NCI-H2081 treated with DMSO at 0.1 percent for 48 hours (cell line): ENCODE measurements around the gene FTSJ1.
"Not testable (repeated sequence)": the region's sequence is repeated elsewhere in the genome, so short reads cannot be mapped to it uniquely, and the experiment has no call there.

ENCODE experiments used
- DNase-seq: peaks from one replicate; lab custom pipeline; 2025; lab: John Stamatoyannopoulos, UW

Gene FTSJ1, protein sequence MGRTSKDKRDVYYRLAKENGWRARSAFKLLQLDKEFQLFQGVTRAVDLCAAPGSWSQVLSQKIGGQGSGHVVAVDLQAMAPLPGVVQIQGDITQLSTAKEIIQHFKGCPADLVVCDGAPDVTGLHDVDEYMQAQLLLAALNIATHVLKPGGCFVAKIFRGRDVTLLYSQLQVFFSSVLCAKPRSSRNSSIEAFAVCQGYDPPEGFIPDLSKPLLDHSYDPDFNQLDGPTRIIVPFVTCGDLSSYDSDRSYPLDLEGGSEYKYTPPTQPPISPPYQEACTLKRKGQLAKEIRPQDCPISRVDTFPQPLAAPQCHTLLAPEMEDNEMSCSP

DNA sequence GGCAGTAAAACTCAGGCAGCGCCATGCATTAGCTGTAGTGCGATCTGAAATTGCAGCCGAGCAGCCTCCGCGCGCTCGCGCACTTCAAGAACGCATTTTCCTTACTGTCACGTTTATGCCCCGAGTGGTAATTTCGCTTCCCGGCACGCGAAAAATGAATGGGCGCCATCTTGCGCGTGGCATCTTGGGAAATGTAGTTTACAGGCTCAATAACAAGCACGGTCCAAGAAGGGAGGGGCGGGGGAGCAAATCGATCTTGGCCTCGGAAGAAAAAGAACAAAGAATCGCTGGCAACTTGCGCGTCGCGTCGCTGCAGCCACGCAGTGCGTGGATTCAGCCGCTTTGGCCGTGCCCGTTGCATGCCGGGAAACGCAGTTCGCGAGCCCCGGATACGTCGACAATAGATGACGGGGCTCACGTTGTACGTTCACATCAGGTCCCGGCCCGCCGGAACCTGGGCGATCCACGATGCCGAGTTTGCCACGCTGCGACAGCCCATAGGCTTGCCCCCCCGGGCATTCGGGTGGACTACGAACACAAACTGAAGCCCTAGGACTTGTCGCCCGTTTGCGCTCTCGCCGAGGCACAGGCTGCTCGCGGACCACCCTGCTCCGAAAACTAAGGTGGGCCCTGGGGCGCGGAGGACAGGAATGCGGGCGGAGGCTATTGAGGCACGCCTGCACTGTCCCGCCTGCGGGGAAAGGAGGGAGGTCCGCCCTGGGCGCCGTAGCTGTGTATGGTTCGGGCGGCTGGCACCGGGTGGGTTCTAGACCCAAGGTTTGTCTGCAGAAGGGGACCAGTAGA lies at the start of gene FTSJ1:
FTSJ1 (plus strand) TSS at position 426 of the 804 bp plus-strand sequence. CDS start 1,849 bp downstream, outside the sequence.
- DNase-seq = peak; percentile 65

DNA sequence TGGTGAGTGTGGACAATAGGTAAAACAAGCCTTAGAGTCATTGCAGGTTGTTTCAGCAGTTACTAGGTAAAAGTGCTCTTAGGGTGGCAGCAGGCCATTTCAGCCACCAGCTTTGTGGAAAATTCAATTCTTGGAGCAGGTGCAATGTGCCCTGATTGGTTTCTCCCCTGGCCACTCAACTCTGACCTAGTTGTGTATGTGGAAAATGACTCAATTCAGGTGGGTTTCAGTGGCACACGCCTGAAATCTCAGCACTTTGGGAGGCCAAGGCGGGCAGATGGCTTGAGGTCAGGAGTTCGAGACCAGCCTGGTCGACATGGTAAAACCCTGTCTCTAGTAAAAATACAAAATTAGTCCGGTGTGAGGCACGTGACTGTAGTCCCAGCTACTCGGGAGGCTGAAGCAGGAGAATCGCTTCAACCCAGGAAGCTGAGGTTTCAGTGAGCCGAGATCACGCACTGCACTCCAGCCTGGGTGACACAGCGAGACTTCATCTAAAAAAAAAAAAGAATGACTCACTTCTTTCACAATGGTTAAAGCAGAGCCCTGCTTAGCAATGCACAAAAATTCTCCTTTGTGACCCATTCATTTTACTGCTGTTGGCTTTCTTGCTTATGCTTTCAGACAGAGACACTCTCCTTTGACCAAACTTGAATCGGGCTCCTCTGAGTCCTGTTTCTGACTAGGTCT lies 48.8 kb upstream of the FTSJ1 start:
- not testable (repeated sequence) for DNase-seq

DNA sequence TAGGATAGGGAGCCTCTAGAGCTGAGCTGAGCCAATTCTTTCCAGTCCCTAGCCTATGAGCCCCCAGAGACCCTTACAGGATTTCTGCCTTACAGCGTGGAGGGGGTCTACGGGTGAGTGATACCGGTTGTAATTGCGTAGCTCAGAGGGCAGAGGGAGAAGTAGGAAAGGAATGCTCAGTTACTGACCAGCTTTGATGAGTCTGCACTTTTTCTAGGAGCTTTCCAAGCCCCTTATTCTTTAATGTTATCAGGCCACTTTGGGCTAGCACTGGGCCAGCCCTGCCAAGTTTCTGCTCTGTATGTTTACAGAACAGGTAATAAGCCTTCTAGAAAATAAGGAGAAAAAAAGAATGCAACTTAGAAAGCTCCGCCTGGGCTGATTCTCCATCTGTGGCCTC lies 46.4 kb upstream of the FTSJ1 start:
- DNase-seq = not testable (repeated sequence)

DNA sequence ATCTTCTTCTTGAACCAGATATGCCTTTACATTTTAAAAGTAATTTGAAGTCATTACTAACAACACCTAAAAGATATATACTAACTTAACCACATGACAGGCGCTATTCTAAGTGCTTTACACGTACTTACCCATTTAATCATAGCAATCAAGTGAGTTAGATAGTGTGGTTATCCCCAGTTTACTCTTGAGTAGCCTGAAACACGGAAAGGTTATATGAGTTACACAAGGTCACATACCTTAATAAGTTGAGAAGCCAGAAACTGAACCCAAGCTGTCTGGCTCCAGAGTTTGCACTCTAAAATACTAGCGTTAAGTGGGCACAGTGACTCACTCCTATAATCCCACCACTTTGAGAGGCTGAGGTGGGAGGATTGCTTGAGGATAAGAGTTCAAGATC lies 45.8 kb upstream of the FTSJ1 start:
- DNase-seq = not testable (repeated sequence)

DNA sequence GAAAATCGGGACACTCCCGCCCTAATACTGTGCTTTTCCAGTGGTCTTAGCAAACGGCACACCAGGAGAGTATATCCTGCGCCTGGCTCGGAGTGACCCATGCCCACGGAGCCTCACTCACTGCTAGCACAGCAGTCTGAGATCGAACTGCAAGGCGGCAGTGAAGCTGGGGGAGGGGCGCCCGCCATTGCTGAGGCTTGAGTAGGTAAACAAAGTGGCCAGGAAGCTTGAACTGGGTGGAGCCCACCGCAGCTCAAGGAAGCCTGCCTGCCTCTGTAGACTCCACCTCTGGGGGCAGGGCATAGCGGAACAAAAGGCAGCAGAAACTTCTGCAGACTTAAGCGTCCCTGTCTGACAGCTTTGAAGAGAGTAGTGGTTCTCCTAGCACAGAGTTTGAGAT lies 42.3 kb upstream of the FTSJ1 start:
- DNase-seq = not testable (repeated sequence)

DNA sequence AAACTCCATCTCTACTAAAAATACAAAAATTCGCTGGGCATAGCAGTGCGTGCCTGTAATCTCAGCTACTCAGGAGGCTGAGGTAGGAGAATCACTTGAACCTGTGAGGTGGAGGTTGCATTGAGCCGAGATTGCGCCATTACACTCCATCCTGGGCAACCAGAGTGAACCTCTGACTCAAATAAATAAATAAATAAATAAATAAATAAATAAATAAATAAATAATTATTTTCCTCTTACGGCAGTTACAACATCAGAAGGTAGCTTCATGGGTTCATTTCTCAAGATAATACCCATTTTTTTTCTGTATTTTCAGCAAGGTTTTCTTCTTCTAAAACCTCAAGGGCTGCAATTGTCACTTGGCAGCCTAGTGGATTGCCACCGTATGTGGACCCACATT lies 28.8 kb upstream of the FTSJ1 start:
- not testable (repeated sequence) for DNase-seq

DNA sequence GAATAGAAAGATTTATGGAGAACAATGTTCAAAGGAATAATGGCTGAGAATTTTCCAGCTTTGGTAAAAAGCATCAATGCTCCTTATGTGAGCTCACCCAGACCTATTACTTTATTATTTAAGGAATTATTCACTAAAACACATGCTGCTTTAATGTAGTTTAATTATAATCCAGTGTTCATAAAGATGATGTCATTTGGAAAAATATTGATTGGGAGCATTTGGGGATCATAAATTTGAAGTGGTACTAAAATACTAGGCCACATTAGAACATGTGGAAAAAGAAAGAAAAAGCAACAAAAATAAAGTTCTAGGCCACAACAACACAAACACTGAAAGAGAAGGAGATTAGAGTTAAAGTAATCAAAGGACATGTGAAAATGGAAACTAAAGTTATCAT lies 25.9 kb upstream of the FTSJ1 start:
- no peak for DNase-seq

DNA sequence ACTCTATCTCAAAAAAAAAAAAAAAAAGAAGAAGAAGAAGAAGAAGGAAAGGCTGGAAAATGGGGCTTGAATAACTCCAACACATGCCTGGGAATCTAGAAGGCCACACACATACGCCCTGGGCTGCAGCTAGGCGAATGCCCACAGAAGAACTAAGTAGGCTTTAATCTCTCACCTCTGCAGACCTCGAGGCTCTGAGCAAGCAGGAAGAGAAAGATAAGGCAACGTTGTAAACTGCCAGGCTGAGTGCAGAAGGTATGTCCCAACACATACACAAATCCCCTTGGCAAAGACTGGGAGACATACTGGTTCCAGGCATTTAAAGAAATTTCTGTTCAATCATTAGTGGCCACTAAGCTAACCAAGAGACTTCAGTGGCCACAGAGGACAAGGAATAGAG lies 24.3 kb upstream of the FTSJ1 start:
- DNase-seq = no peak

DNA sequence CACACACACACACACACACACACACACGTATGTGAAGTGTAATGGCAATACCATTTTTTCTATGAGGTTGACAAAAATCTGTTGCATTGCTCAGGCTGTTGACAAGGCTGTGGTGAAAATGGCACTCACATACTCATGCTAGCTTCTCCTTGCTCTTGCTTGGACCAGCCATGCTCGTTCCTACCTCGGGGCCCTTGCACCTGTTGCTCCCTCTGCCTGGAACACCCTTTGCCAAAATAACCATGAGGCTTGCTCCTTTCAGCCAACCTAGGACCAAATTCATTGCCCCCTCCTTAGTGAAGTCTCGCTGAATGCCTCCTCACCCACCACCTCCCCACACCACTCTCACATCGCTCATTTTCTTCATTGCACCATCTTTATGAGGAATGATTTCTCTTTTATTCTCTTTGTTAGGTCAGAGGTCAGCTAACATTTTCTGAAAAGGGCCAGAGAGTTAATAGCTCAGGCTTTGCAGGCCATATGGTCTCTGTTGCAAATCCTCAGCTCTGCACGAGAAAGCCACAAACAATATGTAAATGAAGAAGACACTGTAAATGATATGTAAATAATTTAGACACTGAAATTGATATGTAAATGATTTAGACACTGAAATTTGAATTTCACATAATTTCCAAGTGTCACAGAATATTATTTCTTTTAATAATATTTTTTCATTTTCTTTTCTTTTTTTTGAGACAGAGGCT lies 19.2 kb upstream of the FTSJ1 start:
- no peak for DNase-seq

DNA sequence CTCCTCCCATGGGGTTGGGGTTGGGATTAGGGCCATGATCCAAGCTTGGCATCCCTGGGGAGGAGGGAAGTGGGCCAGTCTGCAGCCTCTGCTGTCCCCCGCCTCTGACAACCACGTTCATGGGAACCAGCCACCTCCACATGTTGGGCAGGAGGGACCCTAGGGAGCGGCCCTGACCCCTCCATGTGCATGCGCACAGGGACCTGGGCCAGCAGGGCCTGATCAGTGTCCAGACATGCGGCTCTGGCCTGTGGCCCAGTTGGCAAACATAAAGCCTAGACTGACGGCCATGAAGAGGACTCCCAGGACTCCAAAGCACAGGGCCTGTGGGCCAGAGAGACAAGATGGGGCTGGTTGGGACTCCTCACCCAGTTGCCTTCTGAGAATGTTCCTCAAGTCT lies 17.3 kb upstream of the FTSJ1 start:
- no peak for DNase-seq

DNA sequence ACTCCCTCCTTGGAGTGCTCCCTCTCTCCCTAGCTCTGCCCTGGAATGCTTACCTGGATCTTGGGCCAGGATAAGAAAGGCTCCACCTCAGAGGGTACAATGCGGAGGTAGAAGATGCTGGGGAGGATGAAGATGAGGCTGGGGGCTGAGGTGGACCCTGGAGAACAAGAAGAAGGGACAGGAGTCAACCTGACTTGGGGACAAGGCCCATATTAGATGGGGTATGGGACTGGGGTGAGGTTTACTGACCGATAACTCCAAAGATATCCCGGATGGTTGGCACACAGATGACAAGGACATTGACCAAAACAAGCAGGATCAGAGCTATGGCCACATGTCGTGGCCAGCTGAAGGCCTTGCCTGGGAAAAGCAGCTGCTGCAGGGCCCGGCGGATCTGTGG lies 16.5 kb upstream of the FTSJ1 start:
- DNase-seq = no peak

DNA sequence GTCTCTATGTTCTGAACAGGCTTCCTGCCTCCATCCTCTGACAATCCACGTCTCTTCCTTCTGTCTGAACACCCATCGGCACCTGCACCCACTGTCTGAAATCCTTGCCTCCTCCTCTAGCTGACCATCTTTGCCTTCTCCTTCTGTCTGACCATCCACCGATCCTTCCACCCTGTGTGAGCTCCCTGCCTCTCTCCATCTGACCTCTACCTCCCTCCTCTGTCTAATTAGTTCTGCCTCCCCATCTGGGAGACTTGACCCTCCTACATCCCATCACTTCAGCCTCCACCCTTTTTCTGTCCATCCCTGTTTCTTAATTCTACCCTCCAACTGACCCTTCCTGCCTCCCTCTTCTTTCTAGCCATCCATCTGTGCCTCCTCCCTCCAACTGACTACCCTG lies 16.0 kb upstream of the FTSJ1 start:
- DNase-seq = no peak

DNA sequence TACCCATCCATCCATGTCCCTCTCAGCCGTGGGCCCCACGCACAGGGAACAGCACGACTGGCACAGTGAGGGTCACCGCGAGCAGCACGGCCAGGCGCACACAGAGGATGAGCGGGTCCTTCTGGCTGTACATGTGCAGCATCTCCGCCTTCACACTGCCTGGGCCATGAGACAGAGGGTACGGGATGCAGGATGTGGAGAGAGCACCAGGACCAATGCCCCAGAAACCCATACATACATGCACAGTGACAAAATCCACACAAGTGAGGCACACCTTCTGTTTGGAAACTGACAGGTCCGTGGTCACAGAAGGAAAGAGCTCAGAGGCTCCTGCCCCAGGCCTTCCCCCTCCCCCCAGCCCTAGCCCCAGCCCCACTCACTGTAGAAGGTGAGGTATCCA lies 15.4 kb upstream of the FTSJ1 start:
- no peak for DNase-seq

DNA sequence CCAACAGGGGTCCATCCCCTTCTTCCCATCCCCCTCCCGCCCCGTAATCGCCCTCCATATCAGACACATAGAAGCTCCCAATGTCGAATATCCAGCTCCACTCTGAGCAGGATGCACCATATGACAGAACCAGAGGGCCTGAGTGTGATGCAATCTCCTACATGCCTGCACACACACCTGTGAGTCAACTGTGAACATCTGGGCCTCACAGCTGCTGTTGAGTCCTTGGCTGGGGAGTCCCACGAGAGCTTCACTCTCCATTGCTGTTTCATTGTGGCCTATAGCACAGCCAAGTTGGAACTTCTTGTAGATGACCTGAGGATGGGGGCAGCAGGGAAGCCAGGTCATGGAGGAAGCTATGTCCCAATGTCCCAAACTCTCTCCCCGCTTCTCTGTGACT lies 14.2 kb upstream of the FTSJ1 start:
- DNase-seq = no peak

DNA sequence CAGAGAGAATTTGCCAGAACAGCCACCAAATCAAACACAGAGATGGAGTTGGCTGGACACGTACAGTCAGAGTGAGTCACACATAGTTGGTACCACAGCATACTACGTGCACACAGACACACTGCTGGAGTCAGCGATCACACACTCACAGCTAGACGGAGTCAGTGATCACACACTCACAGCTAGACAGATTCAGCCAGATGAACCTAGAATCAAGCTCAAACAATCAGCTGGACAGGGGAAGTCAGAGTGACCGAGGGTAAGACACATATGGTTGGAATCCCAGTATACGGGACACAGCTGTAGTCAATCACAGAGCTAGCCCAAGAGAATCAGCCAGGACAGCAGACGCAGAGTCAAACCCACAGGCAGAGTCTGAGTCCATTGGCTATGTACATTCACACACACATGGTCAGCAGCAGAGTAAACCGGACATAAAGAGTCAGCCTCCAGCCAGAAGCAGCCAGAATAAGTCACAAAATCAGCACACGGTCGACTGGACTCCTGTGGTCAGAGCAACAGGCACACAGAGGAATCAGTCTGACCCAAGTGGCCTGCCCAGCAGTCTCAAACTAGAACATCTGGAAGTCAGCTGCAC lies 10.6 kb upstream of the FTSJ1 start:
- no peak for DNase-seq

DNA sequence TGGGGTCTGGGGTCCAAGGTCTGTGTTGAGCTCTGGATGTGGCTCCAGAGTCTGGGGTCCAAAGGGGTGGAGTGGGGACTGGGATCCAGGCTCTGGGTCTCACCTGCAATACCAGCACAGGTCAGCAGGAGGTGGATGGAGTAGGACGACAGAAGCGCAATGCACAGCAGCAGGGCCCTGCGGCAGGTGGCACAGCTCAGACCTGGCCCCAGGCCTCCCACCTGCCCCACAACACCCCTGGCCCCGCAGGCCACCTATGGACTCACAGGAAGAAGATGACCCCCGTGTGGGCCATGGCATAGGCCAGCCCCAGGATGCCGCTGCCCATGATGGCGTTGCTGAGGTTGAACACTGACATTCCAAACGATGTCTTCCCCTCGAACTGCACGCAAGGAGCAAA lies 9.3 kb upstream of the FTSJ1 start:
- no peak for DNase-seq

DNA sequence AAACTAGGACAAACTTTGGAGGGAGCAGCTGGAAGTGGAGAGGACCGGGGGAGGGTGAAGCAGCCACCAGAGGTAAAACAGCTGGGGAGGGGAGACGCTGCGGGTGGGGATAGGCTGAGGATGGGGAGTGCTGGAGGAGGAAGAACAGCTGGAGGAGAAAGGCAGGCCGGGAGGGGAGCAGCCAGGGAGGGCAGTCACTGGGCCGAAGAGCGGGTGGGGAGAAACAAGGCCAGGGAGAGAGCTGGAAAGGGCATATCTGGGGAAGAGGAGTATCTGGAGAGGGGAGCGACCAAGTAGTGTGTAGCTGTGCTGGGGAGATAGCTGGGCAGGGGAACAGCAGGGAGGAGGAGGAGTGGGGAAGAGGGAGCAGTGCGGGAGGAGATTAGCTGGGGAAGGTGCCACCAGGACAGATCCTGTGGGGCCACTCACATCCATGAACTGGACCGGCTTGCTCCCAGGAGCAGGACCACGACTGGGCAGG lies 8.7 kb upstream of the FTSJ1 start:
- DNase-seq = no peak

DNA sequence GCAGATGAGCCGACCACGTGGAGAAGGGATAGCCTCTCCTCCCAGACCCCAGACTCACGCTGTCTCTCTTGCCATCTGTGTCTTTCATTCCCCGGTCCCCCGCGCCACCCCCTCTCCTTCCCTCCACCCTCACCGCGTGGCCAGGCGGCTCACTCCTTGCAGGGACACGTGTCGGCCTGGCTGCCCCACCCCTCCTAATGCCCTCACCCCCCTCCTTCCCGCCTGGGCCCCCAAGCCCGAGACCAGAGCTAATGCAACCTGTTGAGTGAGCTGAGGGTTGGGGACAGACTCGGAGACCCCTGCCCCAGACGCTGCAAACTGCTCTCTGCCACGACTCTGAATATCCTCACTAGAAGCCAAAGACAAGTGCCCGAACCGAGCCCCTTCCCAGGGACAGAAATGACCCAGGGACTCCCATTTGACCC lies 7.7 kb upstream of the FTSJ1 start:
- DNase-seq = no peak

DNA sequence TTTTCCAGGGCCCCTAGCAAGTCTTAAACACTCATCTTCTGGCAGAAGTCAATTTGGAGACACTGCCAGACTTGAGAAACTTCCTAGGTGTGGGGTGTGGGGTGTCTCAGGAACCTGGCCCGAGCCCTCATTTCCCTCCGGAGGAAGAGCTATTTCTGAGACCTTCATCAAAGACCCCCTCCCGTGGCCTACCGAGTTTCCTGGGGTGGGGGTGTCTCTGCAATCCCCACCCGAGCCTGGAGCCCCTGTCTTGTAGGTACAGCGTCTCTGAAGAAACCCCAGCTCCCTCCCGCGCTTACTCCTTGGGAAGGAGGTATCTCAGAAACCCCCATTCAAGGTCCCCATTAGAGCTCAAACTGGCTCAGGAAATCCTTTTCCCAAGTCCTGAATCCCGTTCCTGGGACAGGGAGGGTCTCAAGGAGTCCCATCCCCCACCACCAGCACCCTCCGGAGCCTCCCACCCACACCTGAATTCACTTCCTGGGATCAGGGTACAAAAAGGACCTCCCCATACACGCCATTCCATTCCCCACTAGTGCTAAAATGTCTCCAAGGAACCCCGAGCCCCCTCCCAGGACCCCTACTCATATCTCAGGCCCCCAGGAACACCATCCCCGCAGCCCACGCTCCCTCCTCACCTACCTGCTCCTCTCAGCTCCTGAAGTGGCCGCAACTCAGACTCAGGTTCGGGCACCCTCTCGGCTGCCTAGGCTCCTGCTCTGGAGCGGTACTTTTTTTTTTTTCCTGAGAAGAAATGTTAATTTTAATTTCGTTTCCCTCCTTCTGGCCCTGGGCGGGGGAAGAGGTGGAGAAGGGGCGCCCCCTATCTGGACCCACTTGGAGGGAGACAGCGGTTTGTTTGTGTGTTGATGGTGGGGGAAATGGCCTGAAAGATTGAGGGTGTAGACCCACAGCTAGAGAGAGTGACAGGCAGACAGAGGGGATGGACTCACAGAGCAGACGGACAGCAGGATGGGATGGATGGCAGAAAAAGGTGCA lies 7.0 kb upstream of the FTSJ1 start:
- DNase-seq = no peak

DNA sequence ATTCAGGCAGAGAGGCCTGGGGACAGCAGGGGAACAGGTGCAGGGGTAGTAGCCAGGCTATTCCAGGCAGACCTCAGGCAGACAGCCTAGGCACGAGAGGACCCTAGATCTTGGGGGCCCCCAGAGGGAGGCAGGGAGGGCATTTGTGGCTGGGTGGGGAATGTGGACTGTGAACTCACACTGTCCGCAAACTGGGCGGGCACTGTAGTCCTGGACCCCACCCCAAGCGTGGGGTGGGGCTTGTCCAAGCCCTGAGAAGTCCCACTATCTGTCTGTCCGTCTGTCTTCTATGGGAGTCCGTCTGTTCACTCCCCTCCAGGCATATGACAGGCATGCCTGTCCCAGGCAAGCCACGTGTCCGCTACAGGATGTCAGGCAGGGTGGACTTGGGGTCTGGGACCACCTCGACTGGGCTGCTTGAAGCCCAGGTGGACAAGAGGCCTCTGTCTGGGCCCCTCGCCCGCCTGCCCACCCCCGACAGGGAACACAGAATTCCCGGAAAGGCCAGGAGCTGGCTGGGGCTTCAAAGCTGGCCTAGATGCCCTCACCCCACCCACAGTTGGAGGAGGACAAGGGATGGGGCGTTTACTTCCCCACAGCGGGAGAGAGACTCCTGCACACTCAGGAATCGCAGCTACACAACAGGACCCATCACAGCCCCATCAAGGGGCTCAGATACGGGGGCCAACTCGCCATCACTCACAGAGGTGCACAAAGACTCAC lies 5.7 kb upstream of the FTSJ1 start, which contains the start of gene SLC38A5:
SLC38A5 (minus strand) TSS at position 151 of the 723 bp plus-strand sequence. CDS start 2,336 bp downstream, outside the sequence.
- DNase-seq = no peak
